Breast epithelium (tissue), 3 donors: ENCODE measurements around the gene HBB.

Source experiments
- CTCF ChIP-seq, 3 donors: fragments of 450-650 bp; IDR thresholded peaks; one replicate each; pipeline ENCODE4 v1.5.1; 2016 to 2017; ENCODE audit warnings: antibody characterized with exemption in 3 of 3, mild to moderate bottlenecking in 3 of 3, moderate library complexity in 3 of 3
- POLR2A ChIP-seq: fragments of 450-650 bp; IDR thresholded peaks from one replicate; pipeline ENCODE4 v1.6.1; 2016; ENCODE audit warnings: antibody characterized with exemption, mild to moderate bottlenecking, moderate library complexity
- POLR2AphosphoS5 ChIP-seq, 3 donors: sonication (generic); formaldehyde crosslinking; IDR thresholded peaks; one replicate each; pipeline ENCODE4 v1.6.1; 2017; ENCODE audit warnings: antibody characterized with exemption in 3 of 3

GRCh38 chr11:5241458-5241857 is 14.6 kb upstream of the HBB start:
- TF ChIP-seq CTCF (IDR thresholded peaks at IDR 0.05) (no peak), POLR2A (no peak), POLR2AphosphoS5 (IDR thresholded peaks at IDR 0.05) (no peak)
